Lower leg skin (tissue), 3 donors: ENCODE data around the gene ADGRA1.

Experiments
- POLR2A ChIP-seq, 2 donors: fragments of 450-650 bp; IDR thresholded peaks; one replicate each; pipeline ENCODE4 v1.6.1; 2016 to 2017; ENCODE audit warnings: antibody characterized with exemption in 2 of 2, mild to moderate bottlenecking in 1 of 2, moderate library complexity in 1 of 2
- TF ChIP-seq, protein P1 (sequence below), 3 donors: fragments of 450-650 bp; IDR thresholded peaks; one replicate each; pipeline ENCODE4 v1.5.1; 2016; ENCODE audit warnings: antibody characterized with exemption in 3 of 3, mild to moderate bottlenecking in 3 of 3, moderate library complexity in 2 of 3

DNA sequence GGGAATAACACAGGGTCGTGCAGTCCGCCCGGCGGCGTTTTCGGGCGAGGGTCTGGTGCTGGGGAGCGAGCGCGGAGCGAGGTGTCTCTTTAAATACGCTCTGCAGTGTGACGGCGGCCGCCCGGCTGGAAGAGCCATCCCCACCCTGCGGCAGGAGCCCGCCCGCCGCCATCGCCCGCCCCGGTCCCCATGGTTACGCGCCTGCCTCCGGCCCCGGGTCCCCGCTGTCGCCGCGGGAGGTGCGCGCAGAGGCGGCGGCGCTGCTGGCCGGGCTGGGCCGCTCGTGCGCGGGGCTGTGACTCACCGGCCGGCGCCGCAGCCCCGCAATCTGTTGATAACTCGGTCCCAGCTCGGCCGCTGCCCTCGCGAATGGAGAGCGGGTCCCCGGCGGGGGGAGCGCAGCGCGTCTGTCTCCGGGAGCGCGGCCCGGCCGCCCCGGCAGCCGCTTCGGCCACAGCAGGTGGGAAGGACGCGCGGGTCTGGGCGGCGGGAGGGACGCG is at the start of gene ADGRA1:
- TF ChIP-seq, protein P1, sequence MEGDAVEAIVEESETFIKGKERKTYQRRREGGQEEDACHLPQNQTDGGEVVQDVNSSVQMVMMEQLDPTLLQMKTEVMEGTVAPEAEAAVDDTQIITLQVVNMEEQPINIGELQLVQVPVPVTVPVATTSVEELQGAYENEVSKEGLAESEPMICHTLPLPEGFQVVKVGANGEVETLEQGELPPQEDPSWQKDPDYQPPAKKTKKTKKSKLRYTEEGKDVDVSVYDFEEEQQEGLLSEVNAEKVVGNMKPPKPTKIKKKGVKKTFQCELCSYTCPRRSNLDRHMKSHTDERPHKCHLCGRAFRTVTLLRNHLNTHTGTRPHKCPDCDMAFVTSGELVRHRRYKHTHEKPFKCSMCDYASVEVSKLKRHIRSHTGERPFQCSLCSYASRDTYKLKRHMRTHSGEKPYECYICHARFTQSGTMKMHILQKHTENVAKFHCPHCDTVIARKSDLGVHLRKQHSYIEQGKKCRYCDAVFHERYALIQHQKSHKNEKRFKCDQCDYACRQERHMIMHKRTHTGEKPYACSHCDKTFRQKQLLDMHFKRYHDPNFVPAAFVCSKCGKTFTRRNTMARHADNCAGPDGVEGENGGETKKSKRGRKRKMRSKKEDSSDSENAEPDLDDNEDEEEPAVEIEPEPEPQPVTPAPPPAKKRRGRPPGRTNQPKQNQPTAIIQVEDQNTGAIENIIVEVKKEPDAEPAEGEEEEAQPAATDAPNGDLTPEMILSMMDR (IDR thresholded peaks at IDR 0.05), result no peak
- no peak for TF ChIP-seq POLR2A (IDR thresholded peaks at IDR 0.05)
